GM19025 (cell line): Measurements from ENCODE around the gene SLCO6A1.
"Not testable (repeated sequence)": the region's sequence is repeated elsewhere in the genome, so short reads cannot be mapped to it uniquely, and the experiment has no call there.

Experiments
- ATAC-seq: cut with Tn5 transposase; IDR thresholded peaks from one replicate; pipeline ENCODE4 v1.9.1; 2021; ENCODE audit warnings: mild to moderate bottlenecking, low read depth, moderate library complexity; ENCODE audit not compliant: unreplicated experiment

SLCO6A1 gene

GRCh38 chr5:102498271-102499034, at the start of gene SLCO6A1:
Gene SLCO6A1, minus strand, starts transcription at chr5:102499001. Its CDS starts 157 bp downstream, at chr5:102498844.
- no peak for ATAC-seq

GRCh38 chr5:102547141-102548035, 48.6 kb upstream of the SLCO6A1 start:
- ATAC-seq, result no peak

- peak; percentile 81 for ATAC-seq
These were observed 46.4 kb upstream of the SLCO6A1 start for GRCh38 chr5:102545175-102545574.

- ATAC-seq, result no peak
These were observed 43.3 kb upstream of the SLCO6A1 start for GRCh38 chr5:102542057-102542456.

GRCh38 chr5:102539996-102540728, 41.4 kb upstream of the SLCO6A1 start:
- no peak for ATAC-seq

GRCh38 chr5:102539562-102539961, 40.8 kb upstream of the SLCO6A1 start:
- no peak for ATAC-seq

GRCh38 chr5:102537011-102537410, 38.2 kb upstream of the SLCO6A1 start:
- no peak for ATAC-seq

- ATAC-seq, result no peak
These were observed 37.6 kb upstream of the SLCO6A1 start for GRCh38 chr5:102536323-102536928.

- ATAC-seq, result no peak
These were observed 33.3 kb upstream of the SLCO6A1 start for GRCh38 chr5:102532123-102532522.

- ATAC-seq, result peak; percentile 52
These were observed 32.7 kb upstream of the SLCO6A1 start for GRCh38 chr5:102531506-102531905.

GRCh38 chr5:102529447-102529846, 30.6 kb upstream of the SLCO6A1 start:
- ATAC-seq, result no peak

GRCh38 chr5:102529031-102529430, 30.2 kb upstream of the SLCO6A1 start:
- ATAC-seq, result no peak

- ATAC-seq, result no peak
These were observed 29.8 kb upstream of the SLCO6A1 start for GRCh38 chr5:102528600-102528999.

GRCh38 chr5:102527547-102527946, 28.7 kb upstream of the SLCO6A1 start:
- no peak for ATAC-seq

GRCh38 chr5:102523541-102524175, 24.9 kb upstream of the SLCO6A1 start:
- ATAC-seq, result peak; percentile 99

GRCh38 chr5:102511666-102512065, 12.9 kb upstream of the SLCO6A1 start:
- no peak for ATAC-seq

GRCh38 chr5:102491261-102491914, 7.4 kb downstream of the SLCO6A1 start:
- not testable (repeated sequence) for ATAC-seq

- no peak for ATAC-seq
These were observed 15.1 kb downstream of the SLCO6A1 start for GRCh38 chr5:102483736-102484135.

- ATAC-seq, result no peak
These were observed 17.6 kb downstream of the SLCO6A1 start for GRCh38 chr5:102481054-102481715.
